ENCODE data around the gene SPEN.
A peak's percentile ranks its signal among the peaks of the same experiment; 100 is the strongest.
"Not testable (repeated sequence)": the region's sequence is repeated elsewhere in the genome, so short reads cannot be mapped to it uniquely, and the experiment has no call there.

SPEN gene

DNA sequence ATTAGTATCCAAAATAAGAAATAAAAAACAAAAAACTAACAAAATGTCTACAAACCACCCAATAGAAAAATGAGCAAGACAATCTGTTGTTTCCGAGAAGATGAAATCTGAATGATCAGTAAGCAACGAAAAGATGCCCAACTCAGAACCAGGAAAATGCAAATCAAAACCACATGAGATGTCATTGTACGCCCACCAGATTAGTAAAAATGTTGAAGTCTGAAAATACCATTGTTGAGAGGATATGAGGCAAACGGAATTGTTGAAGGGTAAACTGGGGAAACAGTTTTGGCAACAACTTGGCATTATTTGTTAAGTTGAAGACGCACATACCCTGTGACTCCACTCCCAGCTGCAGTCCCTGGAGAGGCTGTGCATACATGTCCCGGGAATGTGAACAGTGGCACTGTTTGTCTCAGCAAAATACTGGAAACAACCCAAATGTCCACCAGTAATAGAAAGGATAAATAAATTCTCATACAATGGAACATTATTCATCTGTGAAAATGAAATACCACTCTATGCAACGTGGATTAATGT is 117.8 kb downstream of the SPEN start:
- DNase-seq: no peak

DNA sequence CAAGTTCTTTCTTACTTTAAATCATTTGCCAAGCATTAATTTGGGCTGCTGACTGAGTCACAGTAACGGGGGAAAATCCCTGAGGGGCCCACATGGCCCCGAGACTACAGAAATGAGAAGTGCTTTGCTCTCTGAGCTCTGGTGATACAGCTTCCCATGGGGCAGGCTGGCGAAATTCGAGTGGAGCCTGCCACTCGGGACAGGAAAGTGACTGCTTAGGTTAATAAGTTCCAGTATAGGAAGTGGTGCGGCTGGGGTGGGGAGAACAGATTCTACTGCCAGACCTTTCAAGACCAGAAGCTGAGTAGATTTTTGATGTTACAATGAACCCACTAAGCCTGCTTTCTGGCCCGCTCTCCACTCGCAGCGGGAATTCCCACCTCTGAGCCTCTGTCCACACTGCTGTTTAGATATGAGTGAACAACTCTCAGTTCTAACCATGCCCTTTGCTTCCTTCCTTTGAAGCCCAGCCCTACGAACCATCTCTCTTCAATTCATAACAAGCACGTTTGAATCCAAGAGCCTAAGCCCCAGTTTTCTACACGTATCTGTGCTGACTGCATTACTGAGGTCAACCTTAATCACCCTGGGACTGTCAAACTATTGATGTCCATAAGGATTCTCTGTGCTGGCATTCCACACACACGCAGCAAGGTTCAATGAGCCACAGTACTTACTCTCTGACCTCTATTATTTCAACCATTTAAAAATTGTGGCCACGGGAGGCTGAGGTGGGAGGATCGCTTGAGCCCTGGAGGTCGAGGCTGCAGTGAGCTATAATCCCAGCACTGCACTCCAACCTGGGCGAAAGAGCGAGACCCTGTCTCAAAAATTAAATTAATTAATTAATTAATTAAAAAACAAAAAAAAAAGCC is 118.8 kb downstream of the SPEN start:
- DNase-seq: no peak

DNA sequence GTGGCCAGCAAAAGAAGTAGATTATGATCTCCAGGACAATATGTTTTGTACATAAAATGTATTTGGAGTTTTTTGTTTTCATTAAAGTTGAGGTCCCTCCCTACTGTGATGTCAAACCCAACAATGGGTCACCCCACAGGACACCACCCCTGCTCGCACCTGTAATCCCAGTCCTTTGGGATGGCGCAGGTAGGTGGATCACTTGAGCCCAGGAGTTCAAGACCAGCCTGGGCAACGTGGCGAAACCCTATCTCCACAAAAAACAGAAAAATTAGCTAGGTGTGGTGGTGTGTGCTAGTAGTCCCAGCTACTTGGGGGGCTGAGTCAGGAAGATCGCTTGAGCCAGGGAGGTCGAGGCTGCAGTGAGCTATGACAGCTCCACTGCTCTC is 119.4 kb downstream of the SPEN start:
- no peak for DNase-seq

DNA sequence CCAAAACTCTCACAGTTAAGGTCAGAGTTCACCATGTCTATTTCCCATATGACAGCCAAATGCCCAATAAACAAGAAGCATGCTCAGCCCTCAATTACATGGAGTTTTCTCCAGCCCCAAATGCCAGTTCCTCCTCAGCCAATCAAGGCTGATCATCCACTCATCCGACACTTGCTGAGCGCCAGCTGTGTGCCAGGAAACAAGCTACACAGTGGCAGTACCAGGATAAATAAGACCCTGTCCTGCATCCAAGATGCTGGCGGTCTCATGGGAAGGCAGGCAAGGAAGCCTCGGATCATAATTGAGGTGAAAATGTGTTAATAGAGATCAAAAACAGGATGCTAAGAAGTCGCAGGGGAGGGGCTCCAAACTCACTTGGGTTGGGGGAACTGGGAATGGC is 120.7 kb downstream of the SPEN start:
- DNase-seq: no peak

DNA sequence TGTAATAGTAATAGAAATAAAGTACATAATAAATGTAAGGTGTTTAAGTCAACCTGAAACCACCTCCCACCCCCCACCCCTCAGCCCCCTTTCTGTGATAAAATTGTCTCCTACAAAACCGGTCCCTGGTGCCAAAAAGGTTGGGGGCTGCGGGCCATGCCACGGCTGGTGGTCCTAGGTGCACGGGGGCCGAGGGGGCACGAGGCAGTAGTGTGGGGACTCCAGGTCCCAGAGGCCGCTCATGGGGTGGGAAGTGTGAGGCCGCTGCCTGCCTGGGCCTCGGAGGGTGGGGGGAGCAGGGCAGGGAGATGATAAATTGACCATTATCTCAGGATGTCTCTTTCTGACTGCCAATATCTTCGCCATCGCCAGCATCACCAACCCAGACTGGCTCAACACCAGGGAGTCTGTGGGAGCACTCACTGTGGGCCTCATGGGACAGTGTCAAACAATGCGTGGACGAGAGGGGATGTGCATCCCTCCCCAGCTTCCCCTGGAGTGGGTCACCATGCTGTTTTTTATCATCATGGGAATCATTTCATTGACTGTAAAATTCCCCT is 121.9 kb downstream of the SPEN start:
- DNase-seq: no peak

DNA sequence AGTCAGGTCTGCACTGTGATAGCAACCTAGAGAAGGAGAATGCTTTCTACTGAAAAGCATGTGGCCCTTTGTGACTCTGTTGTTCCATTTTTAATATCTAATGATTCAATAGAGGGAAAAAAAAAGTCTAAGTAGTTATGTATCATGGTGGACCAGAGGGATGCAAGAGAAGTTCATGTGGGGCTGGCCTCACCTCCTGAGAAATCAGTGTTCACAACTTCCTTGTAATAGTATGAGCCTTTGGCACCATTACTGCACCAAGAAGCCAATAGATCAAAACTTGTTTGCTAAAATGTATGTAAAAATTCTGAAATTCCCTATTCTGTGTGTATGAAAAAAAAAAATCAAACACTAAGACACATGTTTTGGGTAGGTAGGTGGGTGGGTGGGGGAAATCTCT is 123.4 kb downstream of the SPEN start:
- no peak for DNase-seq

DNA sequence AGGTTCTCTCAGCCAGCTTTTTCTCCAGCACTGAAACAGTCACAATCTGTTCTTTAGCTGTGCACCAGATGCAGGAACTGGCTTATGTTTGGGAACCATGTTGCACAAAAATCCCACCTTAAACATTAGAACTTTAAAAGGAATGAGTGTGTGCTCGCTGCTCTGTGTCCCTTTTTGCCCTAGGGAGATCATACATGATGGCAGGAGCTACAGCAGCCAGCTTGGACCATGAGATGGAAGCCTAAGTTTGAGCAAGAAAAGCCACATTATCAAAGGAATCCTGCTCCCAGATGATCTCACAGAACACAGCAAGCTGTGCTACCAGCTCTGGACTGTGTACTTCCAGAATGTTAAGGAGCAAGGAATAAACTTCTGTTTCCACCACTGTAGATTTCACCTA is 124.9 kb downstream of the SPEN start:
- no peak for DNase-seq

DNA sequence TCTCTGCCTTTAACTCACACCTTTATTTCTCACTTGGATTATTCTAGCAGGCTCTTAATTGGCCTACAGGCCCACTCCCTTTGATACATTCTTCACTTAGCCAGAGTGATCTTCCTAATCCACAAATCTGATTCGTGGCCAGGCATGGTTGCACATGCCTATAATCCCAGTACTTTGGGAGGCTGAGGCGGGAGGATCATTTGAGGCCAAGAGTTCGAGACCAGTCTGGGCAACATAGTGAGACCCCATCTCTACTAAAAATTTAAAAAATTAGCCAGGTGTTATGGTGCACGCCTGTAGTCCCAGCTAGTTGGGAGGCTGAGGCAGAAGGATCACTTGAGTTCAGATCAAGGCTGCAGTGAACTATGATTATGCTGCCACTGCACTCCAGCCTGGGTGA is 126.3 kb downstream of the SPEN start:
- no peak for DNase-seq

DNA sequence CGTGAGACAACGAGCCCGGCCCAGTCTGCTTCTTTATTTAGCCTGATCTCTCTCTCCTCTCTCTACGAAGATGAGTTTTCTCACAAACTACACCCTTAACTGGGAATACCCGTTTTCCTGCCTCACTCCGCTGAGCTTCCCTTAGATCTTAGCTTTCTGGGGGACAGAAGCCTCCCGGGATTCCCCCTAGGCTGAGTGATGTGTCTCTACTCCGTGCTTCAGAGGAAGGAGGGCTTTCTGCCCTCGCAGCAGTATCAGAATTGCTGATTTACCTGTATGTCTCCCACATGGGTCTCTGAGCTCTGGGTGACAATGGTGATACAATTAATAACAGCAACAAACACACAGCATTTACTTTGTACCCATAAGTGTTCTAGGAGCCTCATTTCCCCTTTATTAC is 127.3 kb downstream of the SPEN start:
- no peak for DNase-seq

DNA sequence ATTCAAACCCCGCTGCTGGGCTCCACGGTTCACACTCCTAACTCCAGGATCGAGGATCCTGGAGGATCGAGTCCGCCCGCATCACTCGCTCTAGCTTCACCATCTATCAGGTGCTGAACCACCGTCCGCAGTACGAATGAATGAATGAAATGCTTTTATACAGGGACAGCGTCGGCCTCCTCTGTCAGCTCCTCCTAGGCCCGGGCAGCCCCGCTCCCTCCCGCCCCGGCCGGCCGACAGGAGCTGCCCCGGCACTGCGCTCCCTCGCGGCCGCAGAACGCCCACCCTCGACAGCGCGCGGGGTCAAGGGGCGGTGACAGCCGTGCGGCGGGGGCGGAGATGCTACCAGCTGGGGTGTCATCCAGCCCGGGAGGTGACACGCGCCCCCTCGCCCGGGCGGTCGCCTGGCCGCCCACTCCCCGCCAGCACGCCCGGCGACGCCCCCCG is 127.9 kb downstream of the SPEN start:
- peak in 1 of 2 experiments; percentile 13 for DNase-seq

DNA sequence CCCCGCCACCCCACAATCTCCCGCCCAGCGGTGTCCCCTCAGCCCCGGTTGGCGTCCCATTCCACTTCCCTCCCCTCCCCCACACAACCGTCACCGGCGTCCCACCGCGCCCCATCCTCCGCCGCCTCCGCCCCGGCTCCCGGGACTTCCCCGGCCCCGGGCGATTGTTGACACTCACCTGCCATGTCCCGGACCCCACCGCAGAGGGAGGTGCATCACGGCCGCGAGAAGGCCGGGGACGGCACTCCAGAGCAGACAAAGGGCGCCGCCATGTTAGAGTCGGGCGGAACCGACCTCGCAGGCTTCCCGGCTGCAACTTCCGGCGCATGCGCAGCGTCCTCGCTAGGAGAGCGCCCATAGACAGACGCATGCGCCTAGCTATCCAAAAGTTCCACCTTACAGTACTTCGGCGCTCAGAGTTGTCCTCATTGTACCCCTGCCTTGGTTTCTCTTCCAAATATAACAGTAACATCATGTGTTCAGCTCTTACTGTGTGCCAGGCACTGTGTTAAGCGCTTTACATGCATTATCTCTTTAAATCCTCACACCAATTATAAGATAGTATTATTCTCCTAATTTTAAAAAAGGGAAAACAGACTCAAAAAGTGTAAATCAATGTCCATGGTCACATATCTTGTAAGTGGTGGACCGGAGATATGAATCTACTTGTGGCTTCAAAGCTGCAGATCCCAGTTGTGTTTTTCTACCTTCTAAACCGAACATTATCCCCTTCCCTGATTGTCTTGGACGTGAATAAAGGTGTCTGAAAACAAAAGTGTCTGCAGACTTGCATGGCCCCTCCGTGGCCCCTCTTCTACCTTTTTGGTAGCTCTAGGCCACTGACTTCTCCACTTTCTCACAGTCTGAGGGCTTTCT is 128.5 kb downstream of the SPEN start, which contains the start of gene ZBTB17:
Gene ZBTB17, minus strand, starts transcription at position 297 of the 876 bp plus-strand sequence. CDS start 27,606 bp downstream, outside the sequence.
- DNase-seq: peak; percentile 85 to 91

DNA sequence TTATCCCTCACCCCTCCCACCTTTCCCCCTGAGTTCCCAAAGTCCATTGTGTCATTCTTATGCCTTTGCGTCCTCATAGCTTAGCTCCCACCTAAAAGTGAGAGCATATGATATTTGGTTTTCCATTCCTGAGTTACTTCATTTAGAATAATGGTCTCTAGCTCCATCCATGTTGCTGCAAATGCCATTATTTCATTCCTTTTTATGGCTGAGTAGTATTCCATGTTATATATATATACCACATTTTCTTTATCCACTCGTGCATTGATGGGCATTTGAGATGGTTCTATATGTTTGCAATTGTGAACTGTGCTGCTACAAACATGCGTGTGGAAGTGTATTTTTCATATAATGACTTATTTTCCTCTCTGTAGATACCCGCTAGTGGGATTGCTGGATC is 130.4 kb downstream of the SPEN start:
- DNase-seq: not testable (repeated sequence)

DNA sequence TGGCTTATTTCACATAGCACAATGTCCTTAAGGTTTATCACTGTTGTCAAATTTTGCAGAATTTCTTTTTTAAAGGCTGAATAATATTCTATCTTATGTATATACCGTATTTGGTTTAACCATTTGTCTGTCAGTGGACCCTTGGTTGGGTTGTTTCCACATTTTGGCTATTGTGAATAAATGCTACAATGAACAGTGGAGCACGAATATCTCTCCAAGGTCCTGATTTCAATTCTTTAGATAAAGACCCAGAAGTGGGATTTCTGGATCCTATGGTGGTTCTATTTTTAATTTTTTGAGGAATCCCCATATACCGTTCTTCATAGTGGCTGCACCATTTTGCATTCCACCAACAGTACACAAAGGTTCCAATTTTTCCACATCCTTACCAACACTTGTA is 134.2 kb downstream of the SPEN start:
- DNase-seq: no peak

DNA sequence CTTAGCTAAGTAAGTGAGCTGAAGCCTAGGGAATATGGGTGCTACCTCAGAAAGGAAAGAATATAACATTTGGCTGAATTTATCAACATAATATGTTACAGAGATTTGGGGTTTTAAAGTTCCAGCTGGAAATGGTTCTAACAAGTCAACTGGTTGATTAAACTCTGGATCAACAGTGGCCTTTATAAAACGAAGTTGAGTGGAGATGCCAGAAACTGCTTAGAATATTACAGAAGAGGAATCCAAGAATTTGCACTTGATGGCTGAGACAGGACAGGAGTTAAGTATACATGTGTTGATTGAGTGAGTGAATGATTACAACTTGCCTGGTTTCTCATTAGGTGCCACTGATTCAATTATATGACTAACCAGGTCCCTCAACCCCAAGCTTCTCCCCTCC is 135.8 kb downstream of the SPEN start:
- no peak for DNase-seq

DNA sequence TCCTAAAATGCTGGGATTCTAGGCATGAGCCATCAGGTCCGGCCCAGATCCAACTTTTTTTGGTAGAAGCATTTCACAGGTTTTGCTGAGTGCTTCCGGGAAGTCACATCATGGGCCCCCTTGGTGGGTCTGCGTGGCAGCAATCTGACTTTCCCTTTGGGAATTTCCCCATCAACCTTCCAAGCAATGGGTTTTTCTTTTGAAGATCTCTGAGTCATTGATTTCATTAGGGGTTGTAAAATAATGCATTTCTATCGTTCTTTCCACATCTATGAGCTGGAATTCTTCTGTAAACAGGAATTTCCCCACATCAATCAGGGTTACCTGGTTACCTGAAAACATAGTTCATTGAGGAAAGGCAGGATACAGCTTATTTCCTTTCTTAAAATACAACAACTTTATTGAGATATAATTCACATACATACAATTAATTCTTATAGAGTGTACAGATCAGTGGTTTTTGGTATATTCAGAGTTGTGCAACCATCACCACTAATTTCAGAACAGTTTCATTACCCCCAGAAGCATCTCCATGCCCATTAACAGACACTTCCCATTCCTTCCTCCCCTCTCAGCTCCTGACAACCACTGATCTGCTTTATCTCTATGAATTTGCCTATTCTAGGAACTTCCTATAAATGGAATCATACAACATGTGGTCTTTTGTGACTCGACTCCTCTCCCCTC is 138.2 kb downstream of the SPEN start:
- peak; percentile 46 to 56 for DNase-seq

DNA sequence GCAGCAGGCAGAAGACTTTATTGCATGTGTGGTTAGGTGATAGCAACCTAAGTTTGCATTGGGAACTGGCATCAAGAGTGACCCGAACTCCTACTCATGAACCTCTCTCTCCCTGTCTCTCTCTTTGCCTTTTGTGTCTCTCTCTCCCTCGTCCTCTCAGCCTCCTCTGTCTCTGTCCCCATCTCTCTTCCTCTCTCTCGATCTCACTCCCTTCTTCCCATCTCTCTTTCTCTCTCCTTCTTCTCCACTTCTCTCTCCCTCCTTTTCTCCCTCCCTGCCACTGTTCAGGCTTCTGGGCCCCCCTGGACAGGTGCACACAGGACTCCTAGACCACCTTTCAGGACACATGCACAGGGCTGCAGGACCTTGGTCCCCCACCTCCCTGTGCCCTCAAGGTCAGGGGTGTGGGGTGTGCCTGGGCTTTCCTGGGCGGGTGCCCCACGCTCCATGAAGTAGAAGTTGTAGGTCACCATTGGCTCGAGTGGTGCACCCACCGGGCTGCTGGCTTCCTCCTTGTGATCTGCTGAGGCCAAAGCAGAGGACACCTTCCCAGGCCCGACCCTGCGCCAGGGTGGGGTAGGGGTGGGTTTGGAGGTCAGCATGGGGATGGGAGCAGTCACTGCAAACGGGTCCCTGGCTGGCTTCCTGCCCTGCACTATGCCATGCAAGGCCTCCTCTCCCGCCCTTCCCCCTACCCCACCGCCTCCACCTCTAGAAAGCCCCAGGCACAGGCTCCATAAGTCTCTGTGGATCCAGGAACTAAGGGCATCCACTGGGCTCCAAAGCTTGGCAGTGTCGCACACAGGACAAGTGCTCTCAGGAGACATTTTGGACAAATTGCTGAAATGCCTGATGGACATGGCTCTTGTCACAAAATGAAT is 141.6 kb downstream of the SPEN start:
- no peak for DNase-seq

DNA sequence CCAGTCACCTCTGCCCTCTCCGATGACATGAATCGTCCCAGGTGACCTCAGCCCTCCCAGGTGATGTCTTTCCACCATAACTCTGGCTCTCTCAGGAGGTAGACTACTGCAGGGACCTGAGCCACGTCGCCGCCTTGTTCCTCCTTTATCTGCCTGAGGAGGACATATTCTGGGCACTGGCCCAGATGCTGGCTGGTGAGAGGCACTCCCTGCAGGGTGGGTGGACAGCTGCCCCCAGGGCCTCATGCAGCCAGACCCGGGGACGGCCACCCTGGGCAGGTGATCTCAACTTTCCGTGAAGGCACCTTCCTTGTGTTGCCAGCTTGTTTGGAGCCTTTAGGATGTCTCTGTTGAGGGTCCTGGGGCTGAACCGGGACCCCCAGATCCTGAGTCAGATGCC is 142.3 kb downstream of the SPEN start:
- no peak for DNase-seq

All from AML-193 (cell line).